ENCODE results near the gene ZNF438. TPM values are rescaled to one million over a fixed set of nuclear protein-coding genes. Genes with fewer than 3 reads are reported as not detected.

The ZNF438 gene, protein sequence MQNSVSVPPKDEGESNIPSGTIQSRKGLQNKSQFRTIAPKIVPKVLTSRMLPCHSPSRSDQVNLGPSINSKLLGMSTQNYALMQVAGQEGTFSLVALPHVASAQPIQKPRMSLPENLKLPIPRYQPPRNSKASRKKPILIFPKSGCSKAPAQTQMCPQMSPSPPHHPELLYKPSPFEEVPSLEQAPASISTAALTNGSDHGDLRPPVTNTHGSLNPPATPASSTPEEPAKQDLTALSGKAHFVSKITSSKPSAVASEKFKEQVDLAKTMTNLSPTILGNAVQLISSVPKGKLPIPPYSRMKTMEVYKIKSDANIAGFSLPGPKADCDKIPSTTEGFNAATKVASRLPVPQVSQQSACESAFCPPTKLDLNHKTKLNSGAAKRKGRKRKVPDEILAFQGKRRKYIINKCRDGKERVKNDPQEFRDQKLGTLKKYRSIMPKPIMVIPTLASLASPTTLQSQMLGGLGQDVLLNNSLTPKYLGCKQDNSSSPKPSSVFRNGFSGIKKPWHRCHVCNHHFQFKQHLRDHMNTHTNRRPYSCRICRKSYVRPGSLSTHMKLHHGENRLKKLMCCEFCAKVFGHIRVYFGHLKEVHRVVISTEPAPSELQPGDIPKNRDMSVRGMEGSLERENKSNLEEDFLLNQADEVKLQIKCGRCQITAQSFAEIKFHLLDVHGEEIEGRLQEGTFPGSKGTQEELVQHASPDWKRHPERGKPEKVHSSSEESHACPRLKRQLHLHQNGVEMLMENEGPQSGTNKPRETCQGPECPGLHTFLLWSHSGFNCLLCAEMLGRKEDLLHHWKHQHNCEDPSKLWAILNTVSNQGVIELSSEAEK
- total RNA-seq: 10 to 100 TPM in 1 of 4 donors, 1 to 10 TPM in 3; 6.1 to 14.1 (median 7.1) TPM

DNA sequence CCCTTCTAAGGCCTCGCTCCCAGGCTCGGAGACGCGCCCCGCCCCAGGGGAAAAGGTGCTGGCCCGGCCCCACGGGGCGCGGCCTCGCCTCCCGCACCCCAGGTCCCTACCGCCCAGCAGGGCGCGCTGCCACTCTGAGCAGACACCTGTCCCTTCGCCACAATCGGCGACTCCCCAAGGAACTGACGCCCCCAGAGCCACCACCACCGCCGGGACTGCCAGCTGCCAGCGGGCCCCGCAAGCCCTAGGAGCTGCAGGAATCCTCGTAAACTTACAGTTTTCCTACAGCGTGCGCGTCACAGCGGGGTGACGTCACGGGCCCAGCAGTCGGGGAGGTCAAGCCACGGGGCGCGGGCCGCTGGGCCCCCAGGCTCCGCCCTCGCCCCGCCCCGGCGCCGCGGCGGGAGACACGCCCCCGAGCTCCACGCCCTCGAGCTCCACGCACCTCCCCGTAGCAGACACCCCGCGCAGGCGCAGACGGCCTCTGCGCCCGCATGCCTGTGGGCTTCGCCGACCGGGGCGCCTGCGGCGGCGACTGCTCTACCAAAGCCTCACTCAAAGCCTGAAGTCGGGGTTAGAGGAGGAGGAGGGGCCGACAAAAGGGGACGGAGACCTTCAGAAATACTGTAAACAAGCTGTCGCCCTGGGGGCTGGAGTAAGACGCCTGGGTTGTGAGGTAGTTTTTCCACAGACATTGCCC, at the start of gene ZNF438:
ZNF438 (minus strand) TSS at position 308 of the 700 bp plus-strand sequence. CDS start 154,831 bp downstream, outside the sequence.
- DNase-seq (ENCODE audit: low spot score in 2 of 2): peak; percentile 95 to 97
- H3K4me1 ChIP-seq: peaks cover 39% of the 10 kb centered on the region
- WGBS: 0% methylated on average over 21 of the region's 66 CpGs
- H3K27me3 ChIP-seq: no peaks in the 10 kb centered on the region
- TF ChIP-seq POLR2AphosphoS5 (IDR thresholded peaks at IDR 0.05) (peak in 2 of 3 donors; percentile 70 to 82), EP300 (IDR thresholded peaks at IDR 0.05) (no peak), POLR2A (IDR thresholded peaks at IDR 0.05) (peak; percentile 22 to 82)
- TF ChIP-seq, protein P1, sequence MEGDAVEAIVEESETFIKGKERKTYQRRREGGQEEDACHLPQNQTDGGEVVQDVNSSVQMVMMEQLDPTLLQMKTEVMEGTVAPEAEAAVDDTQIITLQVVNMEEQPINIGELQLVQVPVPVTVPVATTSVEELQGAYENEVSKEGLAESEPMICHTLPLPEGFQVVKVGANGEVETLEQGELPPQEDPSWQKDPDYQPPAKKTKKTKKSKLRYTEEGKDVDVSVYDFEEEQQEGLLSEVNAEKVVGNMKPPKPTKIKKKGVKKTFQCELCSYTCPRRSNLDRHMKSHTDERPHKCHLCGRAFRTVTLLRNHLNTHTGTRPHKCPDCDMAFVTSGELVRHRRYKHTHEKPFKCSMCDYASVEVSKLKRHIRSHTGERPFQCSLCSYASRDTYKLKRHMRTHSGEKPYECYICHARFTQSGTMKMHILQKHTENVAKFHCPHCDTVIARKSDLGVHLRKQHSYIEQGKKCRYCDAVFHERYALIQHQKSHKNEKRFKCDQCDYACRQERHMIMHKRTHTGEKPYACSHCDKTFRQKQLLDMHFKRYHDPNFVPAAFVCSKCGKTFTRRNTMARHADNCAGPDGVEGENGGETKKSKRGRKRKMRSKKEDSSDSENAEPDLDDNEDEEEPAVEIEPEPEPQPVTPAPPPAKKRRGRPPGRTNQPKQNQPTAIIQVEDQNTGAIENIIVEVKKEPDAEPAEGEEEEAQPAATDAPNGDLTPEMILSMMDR (IDR thresholded peaks at IDR 0.05): peak; percentile 26 to 69
- H3K4me3 ChIP-seq: peak within 1 kb of the TSS; percentile 62
- H3K27ac ChIP-seq: peak within 1 kb of the TSS; percentile 99
- no peaks in the 10 kb centered on the region for H3K36me3 ChIP-seq
- H3K9me3 ChIP-seq: no peaks in the 10 kb centered on the region

DNA sequence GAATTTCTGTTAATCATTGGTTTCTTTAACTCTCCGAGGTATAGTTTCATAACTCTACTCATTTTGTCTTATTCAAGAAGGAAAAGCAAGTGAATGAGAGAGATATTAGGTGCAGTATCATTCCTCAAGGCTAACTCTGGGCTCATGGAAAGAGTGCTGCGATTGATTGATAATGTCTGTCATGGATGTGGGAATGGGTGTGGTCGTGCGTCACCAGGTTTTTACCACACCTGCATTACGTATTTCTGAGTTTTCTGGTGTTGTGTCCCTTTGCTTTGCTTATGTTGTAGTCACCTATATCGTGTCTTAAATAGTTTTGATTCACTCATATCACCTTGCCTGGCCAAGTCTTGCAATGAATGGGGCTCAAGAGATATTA, 44.9 kb upstream of the ZNF438 start:
- Histone ChIP-seq H3K36me3 (no peaks in the 10 kb centered on the region), H3K4me1 (peaks cover 6% of the 10 kb centered on the region), H3K9me3 (no peaks in the 10 kb centered on the region), H3K27ac (no peak overlapping the region), H3K4me3 (no peak overlapping the region), H3K27me3 (no peaks in the 10 kb centered on the region)
- WGBS: 91% methylated on average over 6 of the region's 6 CpGs
- no peak for DNase-seq (ENCODE audit: low spot score in 2 of 2)
- TF ChIP-seq EP300 (IDR thresholded peaks at IDR 0.05) (no peak), POLR2A (IDR thresholded peaks at IDR 0.05) (no peak), POLR2AphosphoS5 (IDR thresholded peaks at IDR 0.05) (no peak)
- TF ChIP-seq, protein P1 (IDR thresholded peaks at IDR 0.05): no peak

DNA sequence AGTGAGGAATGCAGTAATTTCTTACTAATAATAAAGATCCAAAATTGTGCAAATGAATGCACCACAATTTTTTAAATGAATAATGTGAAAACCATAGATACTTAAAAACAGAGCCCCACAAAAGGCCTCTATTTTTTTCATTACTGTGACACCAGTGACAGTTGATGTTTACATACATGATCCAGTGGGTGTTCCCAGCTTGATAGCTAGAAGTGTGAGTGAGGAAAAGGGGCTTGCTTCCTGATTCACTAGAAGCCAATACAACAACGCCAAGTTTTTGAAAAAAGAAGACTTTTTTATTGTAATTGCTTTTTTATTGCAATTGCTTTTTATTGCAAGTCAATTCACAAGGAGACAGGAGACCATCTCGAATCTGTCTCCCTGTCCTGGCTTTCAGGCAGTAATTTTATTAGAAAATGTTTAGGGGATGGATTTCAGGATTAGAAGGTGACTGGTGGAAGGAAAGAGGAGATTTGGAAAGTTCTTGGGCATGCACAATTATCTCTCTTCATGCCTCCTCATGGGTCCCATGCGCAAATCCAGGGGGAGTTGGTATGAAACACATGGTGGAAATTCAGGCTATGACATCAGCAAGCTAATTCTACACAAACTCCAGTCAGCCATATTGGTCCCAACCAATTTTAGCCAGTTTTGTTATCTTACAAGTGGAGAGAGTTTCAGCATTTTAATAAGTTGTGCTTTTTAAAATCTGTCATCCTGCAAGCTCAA, 44.4 kb upstream of the ZNF438 start:
- Histone ChIP-seq H3K27ac (no peak overlapping the region), H3K9me3 (no peaks in the 10 kb centered on the region), H3K4me1 (peaks cover 9% of the 10 kb centered on the region), H3K27me3 (no peaks in the 10 kb centered on the region), H3K4me3 (no peak overlapping the region), H3K36me3 (no peaks in the 10 kb centered on the region)
- no peak for DNase-seq (ENCODE audit: low spot score in 2 of 2)
- TF ChIP-seq, protein P1 (IDR thresholded peaks at IDR 0.05): no peak
- TF ChIP-seq EP300 (IDR thresholded peaks at IDR 0.05) (no peak), POLR2AphosphoS5 (IDR thresholded peaks at IDR 0.05) (no peak), POLR2A (IDR thresholded peaks at IDR 0.05) (no peak)
- WGBS: 92% methylated on average over 3 of the region's 3 CpGs

DNA sequence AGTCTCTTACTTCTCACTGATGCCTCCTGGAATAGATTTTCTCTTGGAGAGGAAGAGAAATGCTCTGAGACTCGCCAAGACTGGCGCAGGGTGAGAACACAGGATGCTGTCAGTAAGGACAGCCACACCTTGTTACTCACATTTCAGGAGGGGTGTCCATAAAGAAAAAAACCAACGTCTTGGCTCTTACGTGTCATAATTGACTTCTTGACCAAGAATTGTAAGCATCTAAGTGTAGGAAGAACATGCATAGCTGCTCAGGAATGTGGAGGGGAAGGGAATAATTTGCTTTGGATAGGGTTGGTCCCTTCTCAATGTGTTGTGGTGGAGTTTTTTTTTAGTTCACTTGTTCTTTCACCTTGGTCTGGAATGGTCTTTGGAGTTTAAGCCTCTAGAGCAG, 43.8 kb upstream of the ZNF438 start:
- no peaks in the 10 kb centered on the region for H3K9me3 ChIP-seq

More for the DNA sequence above, 43.8 kb upstream of the ZNF438 start:
- 51% methylated on average over 4 of the region's 4 CpGs for WGBS
- Histone ChIP-seq H3K36me3 (no peaks in the 10 kb centered on the region), H3K4me3 (no peak overlapping the region), H3K27ac (peak overlapping the region; percentile 0), H3K4me1 (peaks cover 12% of the 10 kb centered on the region), H3K27me3 (no peaks in the 10 kb centered on the region)
- DNase-seq (ENCODE audit: low spot score in 2 of 2): no peak
- no peak for TF ChIP-seq POLR2AphosphoS5 (IDR thresholded peaks at IDR 0.05)
- no peak for TF ChIP-seq POLR2A (IDR thresholded peaks at IDR 0.05)
- TF ChIP-seq, protein P1 (IDR thresholded peaks at IDR 0.05): no peak
- TF ChIP-seq EP300 (IDR thresholded peaks at IDR 0.05): no peak
